Uterus (tissue), 4 donors: ENCODE measurements around the gene SLC41A1. TPM values are rescaled to one million over a fixed set of nuclear protein-coding genes. Genes with fewer than 3 reads are reported as not detected.

ENCODE experiments used
- DNase-seq, 2 donors: peaks; one replicate each; pipeline ENCODE4 v3.0.0-alpha.2; 2019 to 2020
- H3K27ac ChIP-seq, 2 donors: fragments of 200-600 bp; sonication (generic); 1 replicate in 1 of 2; 2 replicates in 1 of 2; pipeline ENCODE4 v1.5.1; 2016 to 2018
- H3K27me3 ChIP-seq, 2 donors: fragments of 200-600 bp; sonication (generic); one replicate each; pipeline ENCODE4 v1.5.1; 2018 to 2019; ENCODE audit warnings: control low read depth in 1 of 2
- H3K36me3 ChIP-seq, 2 donors: fragments of 200-600 bp; sonication (generic); one replicate each; pipeline ENCODE4 v1.5.1; 2019; ENCODE audit warnings: control low read depth in 1 of 2
- H3K4me1 ChIP-seq, 2 donors: fragments of 200-600 bp; sonication (generic); one replicate each; pipeline ENCODE4 v1.5.1; 2018 to 2019; ENCODE audit warnings: control low read depth in 1 of 2
- H3K4me3 ChIP-seq, 2 donors: fragments of 200-600 bp; sonication (generic); 1 replicate in 1 of 2; 2 replicates in 1 of 2; pipeline ENCODE4 v1.5.1; 2018 to 2019; ENCODE audit warnings: mild to moderate bottlenecking in 1 of 2
- H3K9me3 ChIP-seq, 2 donors: fragments of 200-600 bp; sonication (generic); one replicate each; pipeline ENCODE4 v1.5.1; 2019; ENCODE audit warnings: control low read depth in 1 of 2
- POLR2A ChIP-seq, 2 donors: fragments of 450-650 bp; IDR thresholded peaks; one replicate each; pipeline ENCODE4 v1.6.1; 2016; ENCODE audit warnings: antibody characterized with exemption in 2 of 2, mild to moderate bottlenecking in 1 of 2, moderate library complexity in 1 of 2
- intact Hi-C: fragments of 100-400 bp; cut with DNase I; formaldehyde crosslinking; loops from one replicate; pipeline ENCODE4 v1.15.1; 2023; ENCODE audit warnings: low total_unique reads
- total RNA-seq, 4 donors: library from RNA; depleted of rRNA in 3 of 4; stranded (reverse); fragments of >200 nt in 3 of 4; gene quantifications; one replicate each; pipeline versions ENCODE4 v1.1.0 to v1.2.4, GENCODE V29; 2014 to 2023
- TF ChIP-seq, protein P1 (sequence below), 4 experiments: fragments of 200-600 bp in 2 of 4; fragments of 450-650 bp in 2 of 4; sonication (generic) in 2 of 4; IDR thresholded peaks; one replicate each; pipeline ENCODE4 v1.5.1; 2016 to 2019; ENCODE audit warnings: antibody characterized with exemption in 4 of 4, mild to moderate bottlenecking in 2 of 4, moderate library complexity in 1 of 4
- donor health status: DM: yes; HTN: yes; CAD: no.

Gene SLC41A1
- total RNA-seq, 4 donors from 2014 or later = 1.0 to 35.4 (median 23.5) TPM

DNA sequence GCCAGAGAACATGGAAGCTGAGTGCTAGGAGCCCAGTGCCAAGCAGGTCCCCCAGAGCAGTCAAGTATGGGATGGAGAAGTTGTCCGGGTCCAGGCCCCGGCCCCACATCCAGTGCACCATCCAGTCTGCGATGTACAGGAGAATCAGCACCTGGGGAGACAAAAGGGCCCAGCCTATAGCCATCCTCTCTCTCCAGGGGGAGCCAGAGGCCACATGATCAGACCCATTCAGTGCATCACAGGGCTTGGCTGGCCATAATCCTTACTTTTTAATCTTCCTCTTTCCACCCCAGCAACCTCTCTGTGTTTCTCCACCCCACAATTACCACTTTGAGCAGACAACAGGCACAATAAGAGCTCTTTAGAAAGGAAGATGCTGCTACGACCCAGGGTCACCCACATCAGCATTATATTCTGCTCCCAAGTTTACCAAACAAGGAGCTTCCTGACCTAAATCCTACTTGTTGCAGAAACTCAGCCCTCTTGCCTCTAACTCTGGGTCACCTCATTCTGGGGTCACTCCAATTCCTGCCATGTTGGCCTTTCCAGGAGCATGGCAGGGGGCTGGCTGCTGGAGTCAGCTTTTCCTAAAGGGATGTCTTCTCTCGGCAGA is 21.3 kb downstream of the SLC41A1 start:
- Histone ChIP-seq H3K9me3 (no peaks in the 10 kb centered on the region), H3K27me3 (no peaks in the 10 kb centered on the region), H3K4me3 (no peak overlapping the region), H3K27ac (no peak overlapping the region), H3K36me3 (no peaks in the 10 kb centered on the region), H3K4me1 (no peaks in the 10 kb centered on the region)
- TF ChIP-seq, protein P1, sequence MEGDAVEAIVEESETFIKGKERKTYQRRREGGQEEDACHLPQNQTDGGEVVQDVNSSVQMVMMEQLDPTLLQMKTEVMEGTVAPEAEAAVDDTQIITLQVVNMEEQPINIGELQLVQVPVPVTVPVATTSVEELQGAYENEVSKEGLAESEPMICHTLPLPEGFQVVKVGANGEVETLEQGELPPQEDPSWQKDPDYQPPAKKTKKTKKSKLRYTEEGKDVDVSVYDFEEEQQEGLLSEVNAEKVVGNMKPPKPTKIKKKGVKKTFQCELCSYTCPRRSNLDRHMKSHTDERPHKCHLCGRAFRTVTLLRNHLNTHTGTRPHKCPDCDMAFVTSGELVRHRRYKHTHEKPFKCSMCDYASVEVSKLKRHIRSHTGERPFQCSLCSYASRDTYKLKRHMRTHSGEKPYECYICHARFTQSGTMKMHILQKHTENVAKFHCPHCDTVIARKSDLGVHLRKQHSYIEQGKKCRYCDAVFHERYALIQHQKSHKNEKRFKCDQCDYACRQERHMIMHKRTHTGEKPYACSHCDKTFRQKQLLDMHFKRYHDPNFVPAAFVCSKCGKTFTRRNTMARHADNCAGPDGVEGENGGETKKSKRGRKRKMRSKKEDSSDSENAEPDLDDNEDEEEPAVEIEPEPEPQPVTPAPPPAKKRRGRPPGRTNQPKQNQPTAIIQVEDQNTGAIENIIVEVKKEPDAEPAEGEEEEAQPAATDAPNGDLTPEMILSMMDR (IDR thresholded peaks at IDR 0.05) = peak; percentile 62 to 84 (median 78)
- no peak for TF ChIP-seq POLR2A (IDR thresholded peaks at IDR 0.05)
- peak; percentile 63 to 65 for DNase-seq
- intact Hi-C loops = loop anchor here (5.0 to 10.0 kb wide), 2 partner anchors 186 to 313 kb away; no protein-coding TSS in a partner anchor

DNA sequence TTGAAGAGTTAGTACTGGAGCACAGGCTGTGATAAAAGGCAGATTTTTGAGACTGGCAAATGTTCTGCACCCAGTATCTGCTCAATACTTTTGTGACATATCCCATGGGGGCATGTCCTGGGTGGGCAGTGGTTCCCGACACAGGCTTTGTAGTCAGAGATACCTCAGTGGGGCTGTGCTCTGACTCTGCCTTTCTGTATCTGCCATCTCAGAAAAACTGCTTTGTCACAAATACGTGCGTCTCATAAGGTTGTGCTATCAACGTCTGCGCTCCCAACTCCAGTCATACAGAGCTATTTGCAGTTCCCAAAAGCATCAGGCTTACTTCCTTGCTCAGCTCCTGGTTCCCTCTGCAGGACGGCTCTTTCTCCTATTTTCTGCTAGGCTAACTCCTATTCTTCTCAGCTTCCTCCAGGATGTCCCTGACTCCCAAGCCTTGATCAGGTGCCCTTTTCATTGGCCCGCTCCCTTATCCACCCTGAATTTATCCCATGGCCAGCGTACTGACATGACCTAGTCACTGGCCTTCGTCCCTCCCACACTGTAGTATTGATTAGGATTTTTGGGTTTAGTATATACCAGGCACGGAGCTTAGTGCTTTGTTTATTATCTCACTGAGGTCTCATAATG is 25.6 kb downstream of the SLC41A1 start:
- no peaks in the 10 kb centered on the region for H3K4me1 ChIP-seq
- no peak overlapping the region for H3K27ac ChIP-seq
- no peak overlapping the region for H3K4me3 ChIP-seq
- TF ChIP-seq, protein P1 (IDR thresholded peaks at IDR 0.05) = no peak
- no peak for TF ChIP-seq POLR2A (IDR thresholded peaks at IDR 0.05)
- no peaks in the 10 kb centered on the region for H3K27me3 ChIP-seq
- no peak for DNase-seq
- no peaks in the 10 kb centered on the region for H3K36me3 ChIP-seq
- no peaks in the 10 kb centered on the region for H3K9me3 ChIP-seq
- intact Hi-C loops = no loop called here

DNA sequence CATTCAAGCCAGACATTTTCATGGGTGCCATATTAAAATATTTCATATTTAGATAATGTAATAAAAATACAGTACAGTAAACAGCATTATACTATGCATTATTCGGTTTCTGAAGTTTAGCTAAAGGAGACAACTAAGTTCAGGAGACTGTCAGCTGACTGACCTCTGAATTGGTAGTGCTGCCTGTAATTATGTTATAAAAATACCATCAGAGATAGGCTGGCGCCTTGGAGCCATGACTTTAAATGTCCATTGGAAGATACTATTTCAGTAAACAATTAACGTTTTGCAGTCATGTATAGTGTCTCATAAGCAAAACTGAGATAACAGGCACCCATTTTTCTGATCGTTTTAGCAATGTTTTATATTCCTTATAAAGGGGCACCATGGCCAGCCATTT is 26.4 kb downstream of the SLC41A1 start:
- H3K27me3 ChIP-seq = no peaks in the 10 kb centered on the region
- TF ChIP-seq, protein P1 (IDR thresholded peaks at IDR 0.05) = no peak
- TF ChIP-seq POLR2A (IDR thresholded peaks at IDR 0.05) = no peak
- intact Hi-C loops = no loop called here
- H3K9me3 ChIP-seq = no peaks in the 10 kb centered on the region
- DNase-seq = no peak
- H3K4me3 ChIP-seq = no peak overlapping the region
- H3K27ac ChIP-seq = no peak overlapping the region
- no peaks in the 10 kb centered on the region for H3K4me1 ChIP-seq
- no peaks in the 10 kb centered on the region for H3K36me3 ChIP-seq

DNA sequence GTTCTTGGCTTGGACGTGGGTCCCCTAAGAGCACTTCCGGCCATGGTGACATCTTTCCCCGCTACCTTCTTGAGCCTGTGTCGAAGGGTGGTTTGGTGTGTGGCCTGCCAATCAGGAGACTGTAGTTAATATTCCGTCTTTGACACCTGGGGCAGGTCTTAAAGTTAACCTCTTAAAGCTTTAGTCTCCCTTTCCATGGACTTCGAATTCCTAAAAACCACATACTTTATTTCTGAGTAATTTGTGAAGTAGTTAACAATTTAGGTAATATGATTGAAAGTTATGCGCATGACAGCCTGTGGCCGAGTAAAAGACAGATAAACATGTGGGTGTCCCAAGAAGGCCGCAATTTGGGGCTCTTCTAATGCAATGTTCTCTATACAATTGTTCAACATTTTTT is 27.6 kb downstream of the SLC41A1 start:
- H3K27ac ChIP-seq = no peak overlapping the region
- no peaks in the 10 kb centered on the region for H3K4me1 ChIP-seq
- DNase-seq = no peak
- H3K4me3 ChIP-seq = no peak overlapping the region
- TF ChIP-seq, protein P1 (IDR thresholded peaks at IDR 0.05) = no peak
- intact Hi-C loops = no loop called here
- no peaks in the 10 kb centered on the region for H3K36me3 ChIP-seq
- H3K27me3 ChIP-seq = no peaks in the 10 kb centered on the region
- H3K9me3 ChIP-seq = no peaks in the 10 kb centered on the region

DNA sequence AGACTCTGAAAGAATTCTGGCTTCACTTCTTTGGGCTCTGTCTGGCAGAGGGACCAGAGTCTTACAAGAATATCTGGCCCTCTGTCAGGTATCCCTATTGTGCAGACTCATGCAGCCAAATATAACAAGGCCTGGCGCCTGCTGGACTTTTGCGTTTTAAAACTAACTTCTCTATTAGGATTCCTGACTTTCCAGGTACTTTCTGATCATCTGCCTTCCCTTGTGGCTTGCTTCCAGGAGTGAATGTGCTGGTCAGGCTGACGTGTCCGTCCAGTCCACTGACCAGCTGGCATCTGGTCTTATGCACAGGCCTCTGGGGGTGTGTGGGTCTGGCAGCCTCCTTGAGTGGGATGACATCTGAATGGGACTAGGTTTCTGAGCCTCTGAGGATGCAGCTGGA is 29.1 kb downstream of the SLC41A1 start:
- Histone ChIP-seq H3K27ac (no peak overlapping the region), H3K27me3 (no peaks in the 10 kb centered on the region), H3K9me3 (no peaks in the 10 kb centered on the region), H3K4me3 (no peak overlapping the region), H3K36me3 (no peaks in the 10 kb centered on the region), H3K4me1 (no peaks in the 10 kb centered on the region)
- TF ChIP-seq, protein P1 (IDR thresholded peaks at IDR 0.05) = no peak
- TF ChIP-seq POLR2A (IDR thresholded peaks at IDR 0.05) = no peak
- no peak for DNase-seq
- intact Hi-C loops = no loop called here
